Measurements from ENCODE around the gene ST3GAL2. TPM values are rescaled to one million over a fixed set of nuclear protein-coding genes. Genes with fewer than 3 reads are reported as not detected.

The ST3GAL2 gene
- total RNA-seq: 6.6 and 10.9 TPM in 2 replicates

GRCh38 chr16:70438969-70439862 is at the start of gene ST3GAL2:
Gene ST3GAL2 (minus strand): TSS chr16:70439100. CDS start chr16:70398530, 40,570 bp downstream.

DNA sequence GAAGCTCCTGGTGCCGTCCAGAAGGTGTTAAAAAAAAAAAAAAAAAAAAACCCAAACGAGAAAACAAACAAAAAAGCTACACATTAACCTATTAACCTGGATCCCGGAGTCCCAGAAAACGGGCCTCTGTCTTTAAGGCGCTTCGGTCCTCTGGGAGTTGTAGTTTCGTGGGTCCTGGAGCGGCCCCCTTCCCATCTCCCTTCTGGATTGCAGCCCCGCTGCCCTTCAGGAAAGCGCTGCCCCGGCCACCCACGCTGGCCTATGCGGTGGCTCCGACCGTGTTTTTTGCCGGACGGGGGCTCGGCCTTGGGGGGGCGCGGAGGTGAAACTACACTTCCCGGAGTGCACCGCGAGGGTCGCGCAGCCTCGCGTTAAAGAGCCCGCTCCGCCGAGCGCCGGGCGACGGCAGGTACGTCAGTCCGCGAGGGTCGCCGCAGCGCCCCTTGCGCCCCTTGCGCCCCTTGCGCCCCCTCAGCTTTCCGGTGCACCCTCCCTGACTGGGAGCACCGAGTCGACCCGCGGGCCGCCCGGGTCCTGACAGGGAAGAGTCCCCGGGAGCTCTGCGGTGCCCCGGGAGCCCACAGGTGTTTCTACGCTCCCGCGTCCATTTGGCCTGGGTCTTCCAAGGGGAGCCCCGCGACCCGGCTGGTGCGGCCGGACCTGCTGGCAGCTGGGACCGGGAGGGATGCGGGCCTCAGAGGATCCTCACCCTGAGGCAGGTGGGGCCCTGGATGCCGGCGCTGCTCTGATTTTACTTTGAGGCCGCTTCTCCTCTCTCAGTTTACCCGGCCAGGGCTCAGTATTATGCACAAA is 15.5 kb upstream of the ST3GAL2 start, which contains the start of gene FCSK:
TSS of gene FCSK (plus strand) at position 374 of the 813 bp plus-strand sequence. CDS start 8,596 bp downstream, outside the sequence.

Other genes starting within 250 kb of the ST3GAL2 start
- 16.3 and 19.4 TPM in 2 replicates for gene EXOSC6, start 187.2 kb downstream of the ST3GAL2 start, total RNA-seq
- 126 and 145 TPM in 2 replicates for gene AARS1, start 149.6 kb downstream of the ST3GAL2 start, total RNA-seq
- 26.9 and 27.2 TPM in 2 replicates for gene DDX19B, start 139.9 kb downstream of the ST3GAL2 start, total RNA-seq
- gene DDX19A, start 92.2 kb downstream of the ST3GAL2 start, total RNA-seq: 25.2 and 32.1 TPM in 2 replicates
- 9.8 and 9.9 TPM in 2 replicates for gene FCSK, start 15.5 kb upstream of the ST3GAL2 start, total RNA-seq
- gene COG4, start 84.5 kb upstream of the ST3GAL2 start, total RNA-seq: 41.7 and 45.8 TPM in 2 replicates
- gene SF3B3, start 84.7 kb upstream of the ST3GAL2 start, total RNA-seq: 82.2 and 109 TPM in 2 replicates
- 0.19 TPM in 1 of 2 replicates, not detected in the other for gene IL34, start 207.5 kb upstream of the ST3GAL2 start, total RNA-seq
- 24.9 and 28.9 TPM in 2 replicates for gene MTSS2, start 247.0 kb upstream of the ST3GAL2 start, total RNA-seq

Data from hair follicular keratinocyte (primary cell).